Spleen (tissue), 11 donors: ENCODE results near the gene WNT9A. TPM values are rescaled to one million over a fixed set of nuclear protein-coding genes. Genes with fewer than 3 reads are reported as not detected.

ENCODE experiments used
- DNase-seq: peaks from one replicate; pipeline ENCODE4 v3.0.0-alpha.2; 2020
- H3K27ac ChIP-seq, 8 donors: fragments of 200-600 bp; sonication (generic) in 7 of 8; 1 replicate in 4 of 8; 2 replicates in 4 of 8; pipeline versions ENCODE4 v1.5.0 to v1.8.0; 2016 to 2021; ENCODE audit warnings: inconsistent platforms in 4 of 8, mild to moderate bottlenecking in 4 of 8, moderate library complexity in 1 of 8
- H3K27me3 ChIP-seq, 7 donors: fragments of 200-600 bp; sonication (generic) in 6 of 7; replicated peaks in 1 of 7; 1 replicate in 4 of 7; 2 replicates in 3 of 7; pipeline versions ENCODE4 v1.5.0 to v1.8.0; 2016 to 2021; ENCODE audit warnings: inconsistent platforms in 3 of 7, mild to moderate bottlenecking in 1 of 7
- H3K36me3 ChIP-seq, 6 donors: fragments of 200-600 bp; sonication (generic) in 5 of 6; 1 replicate in 4 of 6; 2 replicates in 2 of 6; pipeline versions ENCODE4 v1.5.0 to v1.8.0; 2016 to 2021; ENCODE audit warnings: inconsistent platforms in 2 of 6
- H3K4me1 ChIP-seq, 6 donors: fragments of 200-600 bp; sonication (generic) in 5 of 6; 1 replicate in 3 of 6; 2 replicates in 3 of 6; pipeline versions ENCODE4 v1.5.0 to v1.8.0; 2016 to 2021; ENCODE audit warnings: inconsistent platforms in 3 of 6
- H3K4me3 ChIP-seq, 8 donors: fragments of 200-600 bp; sonication (generic) in 7 of 8; 1 replicate in 4 of 8; 2 replicates in 4 of 8; pipeline versions ENCODE4 v1.5.0 to v1.8.0; 2016 to 2021; ENCODE audit warnings: inconsistent platforms in 4 of 8, mild to moderate bottlenecking in 4 of 8, moderate library complexity in 2 of 8
- H3K9me3 ChIP-seq, 8 donors: fragments of 200-600 bp; sonication (generic) in 7 of 8; 1 replicate in 4 of 8; 2 replicates in 4 of 8; pipeline versions ENCODE4 v1.5.0 to v1.8.0; 2016 to 2021; ENCODE audit warnings: inconsistent platforms in 4 of 8
- CTCF ChIP-seq, 11 experiments: fragments of 200-600 bp in 7 of 11; fragments of 450-650 bp in 4 of 11; sonication (generic) in 4 of 11; IDR thresholded peaks in 8 of 11; conservative IDR thresholded peaks in 3 of 11; 1 replicate in 7 of 11; 2 replicates in 4 of 11; pipeline versions ENCODE4 v1.4.0 to v1.8.0; 2016 to 2021; ENCODE audit warnings: antibody characterized with exemption in 11 of 11, inconsistent platforms in 4 of 11, mild to moderate bottlenecking in 1 of 11
- POLR2A ChIP-seq, 3 donors: fragments of 450-650 bp; IDR thresholded peaks; one replicate each; pipeline ENCODE4 v1.5.1; 2017; ENCODE audit warnings: antibody characterized with exemption in 3 of 3, mild to moderate bottlenecking in 1 of 3
- POLR2AphosphoS5 ChIP-seq, 3 donors: sonication (generic); formaldehyde crosslinking; IDR thresholded peaks; one replicate each; pipeline ENCODE4 v1.5.1; 2017; ENCODE audit warnings: antibody characterized with exemption in 3 of 3
- WGBS, 5 donors: extraction: QIAGEN DNeasy Blood & Tissue Kit in 3 of 5; methylation state at CpG; one replicate each; pipeline versions ENCODE4 v1.1.5 to v1.1.7; 2013 to 2018; 5-methylcytosine and 5-hydroxymethylcytosine counted together
- intact Hi-C: fragments of 100-400 bp; cut with DNase I; formaldehyde crosslinking; loops from one replicate; pipeline ENCODE4 v1.15.0; 2023; ENCODE audit warnings: low total_unique reads
- polyA plus RNA-seq, 3 donors: library from polyadenylated mRNA; stranded (reverse); fragments of 200-250 nt; gene quantifications; one replicate each; pipeline ENCODE4 v1.2.1, GENCODE V29; 2013
- total RNA-seq, 7 donors: library from RNA; depleted of rRNA in 3 of 7; stranded (reverse); fragments of >200 nt in 3 of 7; fragmentation: NEBNext Ultra II Directional in 4 of 7; extraction: Animal tissue kit (Norgen Biotek cat#: 25700) in 4 of 7; gene quantifications; one replicate each; pipeline versions ENCODE4 v1.1.0 to v1.2.1, GENCODE V29; 2016 to 2021
- donor health status: healthy with polysubstance abuse.
- donor health status: DM: no; HTN: no; CAD: no; lungs with moderate emphysema.
- donor health status: DM: no; HTN: no; CAD: no.
- donor health status: Bipolar disorder and iron deficiency.
- donor health status: healthy.
- donor health status: DM: no; HTN: no; CAD: no.
- donor health status: DM: yes; HTN: yes; CAD: no.

The WNT9A gene
- total and polyA plus RNA-seq, 10 donors, result 0.08 to 3.6 (median 0.77) TPM

DNA sequence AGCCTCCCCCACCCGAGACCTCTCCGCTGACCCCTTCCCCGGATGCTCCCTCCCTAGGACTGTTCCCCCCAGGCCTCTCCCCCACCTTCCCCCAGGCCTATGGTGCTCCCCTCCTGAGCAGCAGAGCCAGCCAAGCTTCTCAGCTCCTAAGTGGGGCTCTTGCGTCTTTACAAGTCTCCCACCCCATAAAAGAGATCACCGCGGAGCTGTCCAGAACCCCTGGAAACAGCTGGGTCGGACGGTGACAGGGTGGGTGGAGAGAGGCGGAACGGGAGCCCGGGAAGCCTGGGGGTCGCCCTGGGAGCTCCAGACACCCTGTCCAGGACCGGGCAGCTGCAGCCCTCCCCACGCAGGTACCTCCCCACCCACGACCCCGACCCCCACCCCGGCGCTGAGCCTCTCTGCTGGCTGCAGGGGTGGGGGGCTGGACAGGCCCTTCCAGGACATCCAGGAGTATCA is 61.2 kb downstream of the WNT9A start:
- Histone ChIP-seq H3K4me1 (peaks cover 4 to 34% (median 22%) of the 10 kb centered on the region in 6 donors), H3K27ac (peak overlapping the region in 7 of 8 donors; percentile 63 to 91 (median 80)), H3K36me3 (no peaks in the 10 kb centered on the region), H3K27me3 (peaks cover 0 to 26% (median 12%) of the 10 kb centered on the region in 7 donors), H3K4me3 (peak overlapping the region in 7 of 8 donors; percentile 22 to 79 (median 47)), H3K9me3 (no peaks in the 10 kb centered on the region)
- DNase-seq, result peak; percentile 71
- 24 to 46% (median 32%) methylated on average over 5 to 18 of the region's 18 CpGs for WGBS, 5 donors
- intact Hi-C loops, result no loop called here
- TF ChIP-seq POLR2AphosphoS5 (IDR thresholded peaks at IDR 0.05), result no peak
- no peak for TF ChIP-seq CTCF (IDR thresholded peaks at IDR 0.05 in 8 of 11, conservative IDR thresholded peaks at IDR 0.05 in 3 of 11)
- no peak for TF ChIP-seq POLR2A (IDR thresholded peaks at IDR 0.05)

DNA sequence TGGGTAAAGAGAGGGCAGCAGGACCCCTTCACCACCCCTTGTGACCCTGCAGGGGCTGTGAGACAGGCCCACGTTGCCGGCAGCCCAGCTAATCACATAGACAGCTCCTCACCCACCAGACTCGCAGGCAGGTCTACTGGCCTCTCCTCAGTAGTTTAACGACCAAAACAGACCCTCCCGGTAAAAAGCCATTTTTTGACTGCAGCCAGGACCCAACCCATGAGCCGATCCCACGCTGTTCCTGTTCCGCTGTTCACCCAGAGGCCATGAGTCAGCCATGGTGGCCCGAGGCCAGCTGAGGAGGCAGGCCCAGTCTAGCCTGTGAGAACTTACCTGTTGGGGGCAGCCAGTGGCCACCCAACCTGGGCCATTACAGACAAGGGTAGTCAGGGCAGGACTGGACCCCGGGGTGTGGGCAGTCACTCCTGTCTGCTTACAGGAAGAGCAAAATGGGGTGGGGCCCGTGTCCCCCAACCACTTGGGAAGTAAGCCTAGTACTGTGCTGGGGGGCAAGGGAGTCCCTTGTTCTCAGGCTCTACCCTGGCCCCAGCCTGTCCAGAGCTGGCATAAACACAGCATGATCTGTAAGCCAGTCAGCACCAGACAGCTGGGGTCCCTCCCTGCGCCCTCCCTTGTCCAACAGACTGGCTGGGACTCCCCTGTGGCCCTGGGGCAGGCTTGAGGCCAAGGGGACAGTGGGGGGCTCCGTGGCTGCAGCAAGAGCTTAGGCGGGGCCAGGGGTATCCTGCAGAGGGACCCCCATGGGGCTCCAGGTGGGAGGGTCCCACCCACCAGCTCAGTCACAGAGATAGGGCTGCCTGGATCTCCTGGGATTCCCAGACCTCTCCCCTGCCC is 61.9 kb downstream of the WNT9A start:
- TF ChIP-seq POLR2AphosphoS5 (IDR thresholded peaks at IDR 0.05) (no peak), POLR2A (IDR thresholded peaks at IDR 0.05) (no peak), CTCF (IDR thresholded peaks at IDR 0.05 in 8 of 11, conservative IDR thresholded peaks at IDR 0.05 in 3 of 11) (no peak)
- peak; percentile 76 for DNase-seq
- intact Hi-C loops, result no loop called here
- Histone ChIP-seq H3K4me3 (peak overlapping the region in 1 of 8 donors; percentile 79), H3K4me1 (peaks cover 4 to 34% (median 22%) of the 10 kb centered on the region in 6 donors), H3K27ac (peak overlapping the region in 3 of 8 donors; percentile 6 to 91 (median 88)), H3K36me3 (no peaks in the 10 kb centered on the region), H3K9me3 (no peaks in the 10 kb centered on the region), H3K27me3 (peaks cover 0 to 26% (median 12%) of the 10 kb centered on the region in 7 donors)
- WGBS, 5 donors, result 58 to 67% (median 61%) methylated on average over 11 to 14 of the region's 14 CpGs

GRCh38 chr1:227885135-227885647 is 62.5 kb downstream of the WNT9A start:
- H3K36me3 ChIP-seq, result no peaks in the 10 kb centered on the region
- TF ChIP-seq CTCF (IDR thresholded peaks at IDR 0.05 in 8 of 11, conservative IDR thresholded peaks at IDR 0.05 in 3 of 11) (no peak), POLR2AphosphoS5 (IDR thresholded peaks at IDR 0.05) (no peak), POLR2A (IDR thresholded peaks at IDR 0.05) (no peak)
- peak overlapping the region in 3 of 8 donors; percentile 6 to 91 (median 88) for H3K27ac ChIP-seq
- intact Hi-C loops, result no loop called here
- peaks cover 4 to 34% (median 22%) of the 10 kb centered on the region in 6 donors for H3K4me1 ChIP-seq
- DNase-seq, result peak; percentile 80
- no peak overlapping the region for H3K4me3 ChIP-seq
- peaks cover 0 to 26% (median 12%) of the 10 kb centered on the region in 7 donors for H3K27me3 ChIP-seq
- 56 to 89% (median 75%) methylated on average over 2 to 8 of the region's 8 CpGs for WGBS, 5 donors
- H3K9me3 ChIP-seq, result no peaks in the 10 kb centered on the region
